GM12874 (cell line): ENCODE results near the gene MYO9B.

Source experiments
- CTCF ChIP-seq: IDR thresholded peaks from 2 replicates; pipeline ENCODE4 v1.5.1; 2011; ENCODE audit warnings: low read depth, mild to moderate bottlenecking, control low read depth, low read length, moderate library complexity; ENCODE audit not compliant: insufficient read depth

Gene MYO9B

GRCh38 chr19:17091758-17092333, 16.3 kb downstream of the MYO9B start:
- no peak for TF ChIP-seq CTCF

- TF ChIP-seq CTCF: no peak
Observed at GRCh38 chr19:17092696-17093095, 17.1 kb downstream of the MYO9B start.

GRCh38 chr19:17095141-17095919, 19.8 kb downstream of the MYO9B start:
- no peak for TF ChIP-seq CTCF

GRCh38 chr19:17097593-17098126, 22.1 kb downstream of the MYO9B start:
- TF ChIP-seq CTCF: no peak

GRCh38 chr19:17098326-17098725, 22.7 kb downstream of the MYO9B start:
- no peak for TF ChIP-seq CTCF

GRCh38 chr19:17101686-17102628, 26.4 kb downstream of the MYO9B start:
- no peak for TF ChIP-seq CTCF

GRCh38 chr19:17103177-17103576, 27.6 kb downstream of the MYO9B start:
- TF ChIP-seq CTCF: peak; percentile 58; the same call in 1 of the 2 replicates
